Breast epithelium (tissue), 4 donors: Measurements from ENCODE around the gene SCN11A. TPM values are rescaled to one million over a fixed set of nuclear protein-coding genes. Genes with fewer than 3 reads are reported as not detected.

Source experiments
- DNase-seq, 2 donors: peaks; one replicate each; pipeline ENCODE4 v3.0.0-alpha.2; 2019; ENCODE audit warnings: low spot score in 2 of 2
- H3K27ac ChIP-seq, 2 donors: fragments of 200-600 bp; sonication (generic) in 1 of 2; one replicate each; pipeline ENCODE4 v1.5.1; 2016 to 2019; ENCODE audit warnings: mild to moderate bottlenecking in 1 of 2
- H3K27me3 ChIP-seq, 2 donors: fragments of 200-600 bp; sonication (generic) in 1 of 2; one replicate each; pipeline versions ENCODE4 v1.5.1 to v1.6.0; 2017 to 2019; ENCODE audit warnings: control low read depth in 1 of 2, mild to moderate bottlenecking in 1 of 2
- H3K36me3 ChIP-seq: fragments of 200-600 bp; one replicate; pipeline ENCODE4 v1.5.1; 2019
- H3K4me1 ChIP-seq, 2 donors: fragments of 200-600 bp; sonication (generic); one replicate each; pipeline ENCODE4 v1.5.1; 2016 to 2019; ENCODE audit warnings: control low read depth in 1 of 2
- H3K4me3 ChIP-seq, 3 donors: fragments of 200-600 bp; sonication (generic); 1 replicate in 2 of 3; 2 replicates in 1 of 3; pipeline ENCODE4 v1.5.1; 2016 to 2019; ENCODE audit warnings: mild to moderate bottlenecking in 3 of 3, moderate library complexity in 2 of 3
- H3K9me3 ChIP-seq, 2 donors: fragments of 200-600 bp; sonication (generic) in 1 of 2; one replicate each; pipeline ENCODE4 v1.5.1; 2016 to 2019; ENCODE audit warnings: control low read depth in 1 of 2
- CTCF ChIP-seq, 3 donors: fragments of 450-650 bp; IDR thresholded peaks; one replicate each; pipeline ENCODE4 v1.5.1; 2016 to 2017; ENCODE audit warnings: antibody characterized with exemption in 3 of 3, mild to moderate bottlenecking in 3 of 3, moderate library complexity in 3 of 3
- POLR2A ChIP-seq: fragments of 450-650 bp; IDR thresholded peaks from one replicate; pipeline ENCODE4 v1.6.1; 2016; ENCODE audit warnings: antibody characterized with exemption, mild to moderate bottlenecking, moderate library complexity
- POLR2AphosphoS5 ChIP-seq, 3 donors: sonication (generic); formaldehyde crosslinking; IDR thresholded peaks; one replicate each; pipeline ENCODE4 v1.6.1; 2017; ENCODE audit warnings: antibody characterized with exemption in 3 of 3
- intact Hi-C: fragments of 100-400 bp; cut with DNase I; formaldehyde crosslinking; loops from one replicate; pipeline ENCODE4 v1.15.1; 2023; ENCODE audit warnings: low total_unique reads
- total RNA-seq, 3 donors: library from RNA; depleted of rRNA; stranded (reverse); fragments of >200 nt; gene quantifications; one replicate each; pipeline ENCODE4 v1.1.0, GENCODE V29; 2016

SCN11A gene
- total RNA-seq, 3 donors from 2014 or later, result 0.15 to 0.48 (median 0.33) TPM

GRCh38 chr3:39082666-39083313 is 31.0 kb upstream of the SCN11A start:
- Histone ChIP-seq H3K36me3 (no peaks in the 10 kb centered on the region), H3K27ac (no peak overlapping the region), H3K9me3 (no peaks in the 10 kb centered on the region), H3K27me3 (no peaks in the 10 kb centered on the region), H3K4me3 (no peak overlapping the region), H3K4me1 (no peaks in the 10 kb centered on the region)
- DNase-seq, result no peak
- TF ChIP-seq POLR2AphosphoS5 (IDR thresholded peaks at IDR 0.05), result no peak
- TF ChIP-seq POLR2A, result no peak
- TF ChIP-seq CTCF (IDR thresholded peaks at IDR 0.05), result no peak
- intact Hi-C loops, result no loop called here

GRCh38 chr3:39080026-39080425 is 28.3 kb upstream of the SCN11A start:
- no peaks in the 10 kb centered on the region for H3K27me3 ChIP-seq
- DNase-seq, result no peak
- H3K4me3 ChIP-seq, result no peak overlapping the region
- TF ChIP-seq CTCF (IDR thresholded peaks at IDR 0.05) (no peak), POLR2AphosphoS5 (IDR thresholded peaks at IDR 0.05) (no peak), POLR2A (no peak)
- H3K27ac ChIP-seq, result no peak overlapping the region
- no peaks in the 10 kb centered on the region for H3K36me3 ChIP-seq
- H3K4me1 ChIP-seq, result no peaks in the 10 kb centered on the region
- no peaks in the 10 kb centered on the region for H3K9me3 ChIP-seq
- intact Hi-C loops, result no loop called here

- intact Hi-C loops, result no loop called here
- H3K4me1 ChIP-seq, result no peaks in the 10 kb centered on the region
- H3K4me3 ChIP-seq, result no peak overlapping the region
- H3K9me3 ChIP-seq, result no peaks in the 10 kb centered on the region
- no peaks in the 10 kb centered on the region for H3K27me3 ChIP-seq
- no peak overlapping the region for H3K27ac ChIP-seq
- no peaks in the 10 kb centered on the region for H3K36me3 ChIP-seq
- TF ChIP-seq POLR2AphosphoS5 (IDR thresholded peaks at IDR 0.05), result no peak
- TF ChIP-seq POLR2A, result no peak
- TF ChIP-seq CTCF (IDR thresholded peaks at IDR 0.05), result no peak
- DNase-seq, result no peak
These were observed 27.8 kb upstream of the SCN11A start for GRCh38 chr3:39079530-39079929.

- H3K36me3 ChIP-seq, result no peaks in the 10 kb centered on the region
- H3K4me3 ChIP-seq, result no peak overlapping the region
- DNase-seq, result no peak
- no peak overlapping the region for H3K27ac ChIP-seq
- no peak for TF ChIP-seq POLR2A
- TF ChIP-seq CTCF (IDR thresholded peaks at IDR 0.05), result no peak
- no peak for TF ChIP-seq POLR2AphosphoS5 (IDR thresholded peaks at IDR 0.05)
- no peaks in the 10 kb centered on the region for H3K9me3 ChIP-seq
- no peaks in the 10 kb centered on the region for H3K4me1 ChIP-seq
- H3K27me3 ChIP-seq, result no peaks in the 10 kb centered on the region
- intact Hi-C loops, result no loop called here
These were observed 24.2 kb upstream of the SCN11A start for GRCh38 chr3:39075910-39076309.

GRCh38 chr3:39068556-39068955 is 16.8 kb upstream of the SCN11A start:
- no peak for DNase-seq
- H3K27me3 ChIP-seq, result no peaks in the 10 kb centered on the region
- H3K36me3 ChIP-seq, result no peaks in the 10 kb centered on the region
- H3K9me3 ChIP-seq, result no peaks in the 10 kb centered on the region
- TF ChIP-seq POLR2AphosphoS5 (IDR thresholded peaks at IDR 0.05), result no peak
- no peak for TF ChIP-seq POLR2A
- TF ChIP-seq CTCF (IDR thresholded peaks at IDR 0.05), result no peak
- no peaks in the 10 kb centered on the region for H3K4me1 ChIP-seq
- H3K27ac ChIP-seq, result no peak overlapping the region
- intact Hi-C loops, result no loop called here
- no peak overlapping the region for H3K4me3 ChIP-seq
